ENCODE results near the gene PINK1.
"Not testable (repeated sequence)": the region's sequence is repeated elsewhere in the genome, so short reads cannot be mapped to it uniquely, and the experiment has no call there.

The PINK1 gene

DNA sequence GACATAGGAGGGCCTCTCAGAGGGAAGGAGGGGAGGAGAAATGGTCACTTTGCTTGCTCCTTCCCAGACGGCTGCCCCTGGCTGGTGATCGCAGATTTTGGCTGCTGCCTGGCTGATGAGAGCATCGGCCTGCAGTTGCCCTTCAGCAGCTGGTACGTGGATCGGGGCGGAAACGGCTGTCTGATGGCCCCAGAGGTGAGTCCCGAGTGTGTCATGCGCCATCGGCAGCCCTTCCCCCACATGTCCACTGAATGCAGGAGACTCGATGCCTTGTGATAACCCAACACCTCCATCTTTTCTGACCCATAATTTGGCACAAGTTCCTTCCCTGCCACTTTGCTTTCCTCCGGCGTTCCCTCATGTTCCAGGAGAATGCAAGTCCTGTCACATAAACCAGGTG is 15.2 kb downstream of the PINK1 start:
- DNase-seq: no peak

- no peak for DNase-seq
Measured at GRCh38 chr1:20648946-20649345, 15.7 kb downstream of the PINK1 start.

GRCh38 chr1:20652300-20652699 is 19.0 kb downstream of the PINK1 start:
- DNase-seq: no peak

DNA sequence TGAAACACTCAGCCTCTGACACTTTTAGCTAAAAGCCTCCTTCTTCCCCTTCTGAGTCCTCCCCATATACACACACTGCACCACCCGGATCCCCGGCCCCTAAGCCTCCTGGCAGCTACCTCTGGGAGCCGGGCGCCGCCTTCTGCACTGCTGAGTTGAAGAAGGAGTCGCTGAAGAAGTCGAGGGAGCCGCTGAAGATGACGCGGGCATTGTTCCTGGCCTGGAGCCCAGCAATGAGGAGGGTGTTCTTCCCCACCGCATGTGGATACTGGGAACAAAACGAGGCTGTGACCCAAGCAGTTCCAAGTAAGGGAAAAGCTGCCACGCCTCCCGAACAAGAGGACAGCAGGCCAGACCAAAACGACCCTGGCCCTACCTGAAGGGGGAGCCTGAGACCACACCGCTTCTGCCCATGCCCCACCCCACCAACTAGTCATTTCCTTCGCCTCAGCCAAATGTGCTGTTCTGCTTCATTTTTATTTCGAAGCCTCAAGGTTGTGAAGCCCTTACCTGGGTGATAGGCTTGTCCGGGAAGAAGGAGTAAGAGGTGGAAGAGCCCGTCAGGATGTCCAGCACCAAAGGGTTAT is 20.9 kb downstream of the PINK1 start:
- DNase-seq: no peak

- no peak for DNase-seq
Measured at GRCh38 chr1:20657024-20657423, 23.8 kb downstream of the PINK1 start.

DNA sequence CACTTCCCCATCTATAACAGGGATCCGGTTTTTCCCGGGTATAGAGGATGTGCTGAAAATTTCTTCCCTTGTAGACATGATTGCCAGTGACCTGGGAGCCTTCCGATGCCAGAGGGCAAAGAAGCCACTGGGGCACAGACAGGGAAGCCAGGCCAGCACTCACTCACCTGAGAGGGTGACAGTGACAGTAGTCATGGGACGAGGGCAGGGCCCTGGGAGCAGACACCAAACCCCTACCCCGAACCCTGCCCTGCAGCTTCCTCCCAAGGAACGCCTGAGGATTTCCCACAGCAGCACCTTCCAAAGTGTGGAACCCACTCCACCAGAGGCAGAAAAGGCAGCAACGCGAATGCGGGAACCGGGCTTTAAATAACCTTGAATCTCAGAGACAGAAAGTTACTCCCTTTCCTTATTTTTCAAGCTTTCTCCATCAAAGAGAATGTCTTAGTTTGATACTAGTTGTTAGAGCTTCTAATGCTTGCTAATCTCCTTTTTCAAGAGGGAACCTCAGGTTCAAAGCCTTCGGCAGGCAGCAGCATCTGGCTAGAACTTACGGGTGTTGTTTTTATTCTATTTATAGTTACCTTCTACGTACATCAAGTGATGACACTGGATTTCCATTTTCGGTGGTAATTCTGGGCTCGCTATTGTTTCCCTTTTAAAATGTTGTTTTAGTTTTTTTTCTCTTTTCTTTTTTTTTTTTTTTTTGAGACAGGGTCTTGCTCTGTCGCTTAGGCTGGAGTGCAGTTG is 25.1 kb downstream of the PINK1 start:
- no peak for DNase-seq

DNA sequence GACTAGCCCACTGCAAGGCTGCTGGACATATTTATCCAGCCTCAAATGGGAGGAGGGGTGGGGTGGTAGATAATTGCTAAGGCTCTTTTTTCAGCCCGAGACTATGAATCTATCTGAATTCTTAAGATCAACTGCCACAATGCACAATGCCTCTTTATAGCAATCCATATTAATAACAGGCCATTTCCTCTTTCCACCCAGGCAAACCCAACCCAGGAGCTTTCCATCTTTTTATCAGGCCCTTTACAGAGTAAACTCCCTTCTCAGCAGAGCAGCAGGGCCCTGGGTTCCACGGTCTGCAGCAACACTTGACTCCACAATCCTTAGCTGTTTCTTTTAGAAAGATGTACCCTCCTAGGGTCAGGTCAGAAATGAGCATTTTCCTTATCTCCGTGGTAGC is 27.1 kb downstream of the PINK1 start:
- no peak for DNase-seq

- DNase-seq: peak; percentile 13
Measured at GRCh38 chr1:20660847-20661206, 27.6 kb downstream of the PINK1 start.

DNA sequence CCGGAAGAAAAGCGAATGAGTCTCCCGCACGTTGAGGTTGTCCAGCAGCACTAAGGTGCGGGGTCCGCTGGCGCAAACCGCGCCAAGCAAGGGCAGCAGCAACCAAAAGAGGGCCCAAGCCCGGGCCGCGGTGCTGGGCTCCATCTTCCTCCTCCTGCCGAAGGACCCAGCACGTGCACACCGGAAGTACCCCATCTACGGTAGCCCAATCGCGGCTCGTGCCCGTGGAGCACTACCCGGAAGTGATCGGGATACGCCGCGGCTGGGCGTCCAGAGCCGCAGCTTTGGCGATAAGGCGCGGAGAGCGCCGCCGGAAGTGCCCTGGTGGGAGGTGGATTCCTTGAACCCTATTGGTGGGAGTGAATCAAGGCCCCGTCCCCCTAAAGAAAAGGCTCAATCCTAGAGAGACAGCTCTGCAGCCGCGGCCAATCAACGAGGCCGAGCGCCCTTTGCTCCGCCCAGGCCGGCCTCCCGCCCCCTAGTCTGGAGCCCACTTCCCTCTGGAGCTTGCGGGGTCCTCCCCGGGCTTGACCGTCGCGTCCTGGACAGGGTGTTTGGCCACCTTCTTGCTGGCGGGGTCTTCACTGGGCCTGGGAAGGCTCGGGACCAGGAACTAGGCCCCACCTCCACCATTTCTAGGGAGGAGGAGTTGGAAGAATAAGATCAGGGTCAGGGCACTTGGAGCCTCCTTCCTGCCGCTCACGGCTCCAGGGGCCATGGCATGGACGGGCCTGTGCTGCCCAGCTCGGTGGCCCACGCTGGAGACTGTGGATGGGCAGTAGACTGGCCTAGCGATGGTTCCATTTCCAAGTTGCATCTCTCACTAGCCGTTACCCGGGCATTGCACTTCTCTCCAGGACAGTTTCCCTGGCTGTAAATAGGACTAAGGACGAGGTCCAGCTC is 28.2 kb downstream of the PINK1 start, which contains the start of gene DDOST:
DDOST (minus strand) TSS at position 163 of the 903 bp plus-strand sequence; CDS start at position 144, 19 bp downstream.
- DNase-seq: peak; percentile 99

- DNase-seq: no peak
Measured at GRCh38 chr1:20662110-20662475, 28.8 kb downstream of the PINK1 start.

DNA sequence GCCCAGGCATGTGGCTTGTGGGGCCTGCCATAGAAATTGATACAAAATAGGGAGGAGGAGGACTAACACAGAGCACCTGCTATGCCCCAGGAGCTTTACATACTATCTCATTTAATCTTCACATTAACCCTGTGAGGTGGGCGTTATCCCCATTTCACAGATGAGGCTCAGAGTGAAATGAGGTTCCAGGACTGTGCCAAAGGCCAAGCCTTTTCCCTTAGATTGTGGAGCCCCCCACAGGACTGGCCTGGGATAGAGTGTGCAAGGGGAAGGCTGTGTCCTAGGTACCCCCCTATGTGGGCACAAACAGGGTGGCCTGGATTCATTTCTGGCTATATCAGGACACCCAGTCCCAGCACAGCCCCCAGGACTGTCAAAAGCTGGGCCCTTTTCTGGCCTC is 30.1 kb downstream of the PINK1 start:
- no peak for DNase-seq

DNA sequence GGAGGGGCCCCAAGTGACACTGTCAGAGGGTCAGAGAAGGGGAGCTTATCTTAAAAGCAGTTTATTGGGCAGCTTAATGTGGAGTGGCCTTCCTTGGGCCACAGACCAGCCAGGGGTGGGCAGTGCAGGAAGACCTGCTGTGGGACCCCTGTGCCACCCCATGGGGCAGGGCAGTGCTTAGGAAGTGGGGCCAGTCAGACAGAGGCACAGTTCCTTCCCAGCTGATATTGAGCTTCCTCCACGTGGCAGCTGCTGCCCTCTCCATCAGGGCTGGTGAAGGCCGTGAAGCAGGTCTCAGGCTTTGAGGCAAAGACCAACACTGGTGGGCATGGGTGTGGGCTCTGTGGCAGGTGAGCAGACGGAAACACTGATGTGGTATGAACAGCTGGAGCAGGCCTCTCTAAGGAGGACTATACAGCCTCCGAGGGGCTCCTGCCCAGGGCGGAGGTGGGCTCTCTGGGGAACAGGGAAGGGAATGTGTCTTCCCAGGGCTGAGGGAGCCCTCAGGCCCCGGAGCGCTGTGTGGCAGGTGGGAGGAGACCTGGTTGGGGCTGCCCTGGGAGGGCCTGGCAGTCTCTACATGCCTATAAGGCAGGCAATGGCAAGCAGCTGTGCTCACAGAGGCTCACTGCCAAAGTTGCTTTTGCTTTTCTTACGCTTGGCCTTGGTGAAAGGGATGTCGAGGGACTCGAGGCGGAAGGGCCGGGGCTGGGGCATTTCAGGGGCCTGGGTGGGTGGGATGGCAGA is 30.9 kb downstream of the PINK1 start:
- DNase-seq: no peak

GRCh38 chr1:20665726-20666125 is 32.5 kb downstream of the PINK1 start:
- DNase-seq: peak; percentile 21

GRCh38 chr1:20666146-20666545 is 32.9 kb downstream of the PINK1 start:
- no peak for DNase-seq

GRCh38 chr1:20666804-20667203 is 33.5 kb downstream of the PINK1 start:
- DNase-seq: peak; percentile 27

DNA sequence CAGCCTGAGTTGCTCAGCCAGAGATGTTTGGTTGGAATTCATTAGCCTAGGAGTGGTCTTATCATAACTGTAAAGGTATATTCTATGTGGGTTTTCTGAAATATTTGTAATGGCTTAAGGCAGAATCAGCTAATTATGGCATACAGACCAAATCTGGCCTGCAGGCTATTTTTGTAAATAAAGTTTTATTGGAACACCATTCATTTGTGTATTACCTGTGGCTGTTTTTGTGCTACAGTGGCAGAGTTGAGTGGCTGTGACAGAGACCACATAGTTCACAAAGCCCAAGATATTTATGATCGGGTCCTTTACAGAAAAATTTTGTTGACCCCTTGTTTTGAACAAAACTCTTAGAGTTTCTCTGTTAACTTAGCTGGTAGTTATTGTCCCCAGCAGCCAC is 35.3 kb downstream of the PINK1 start:
- no peak for DNase-seq

DNA sequence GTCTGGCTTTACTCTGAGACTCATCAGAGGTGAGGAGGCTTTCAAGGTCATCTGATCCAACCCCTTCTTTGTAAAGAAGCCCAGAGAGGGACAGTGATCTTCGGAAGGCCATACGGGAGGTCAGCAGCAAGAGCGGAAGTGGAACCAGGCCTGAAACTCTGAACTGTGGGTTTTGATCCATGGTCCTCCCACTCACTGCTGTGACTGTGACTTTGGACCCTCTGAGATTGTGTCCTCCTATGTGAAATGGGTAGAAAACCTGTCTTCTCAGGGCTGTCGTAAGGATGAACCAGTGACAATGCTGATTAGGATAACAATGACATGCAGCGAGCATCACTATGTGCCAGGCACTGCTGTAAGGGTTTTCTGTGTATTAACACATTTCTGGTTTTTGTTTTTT is 37.7 kb downstream of the PINK1 start:
- no peak for DNase-seq

DNA sequence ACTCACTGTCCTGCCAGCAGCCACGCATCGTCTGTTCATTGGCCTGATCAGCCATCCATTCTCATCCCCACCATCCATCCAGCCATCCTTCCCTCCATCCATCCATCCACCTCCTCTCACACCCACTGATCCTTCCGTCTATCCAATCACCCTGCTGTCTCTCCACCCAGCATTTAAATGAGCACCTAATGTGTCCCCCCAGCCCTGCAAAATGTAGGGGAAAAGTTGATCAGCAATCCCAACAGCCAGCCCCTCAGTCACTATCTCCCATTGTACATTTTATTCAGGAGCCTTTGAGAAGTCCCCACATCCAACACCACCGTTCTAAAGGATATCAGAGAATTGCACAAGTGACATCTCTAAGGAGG is 39.0 kb downstream of the PINK1 start:
- no peak for DNase-seq

DNA sequence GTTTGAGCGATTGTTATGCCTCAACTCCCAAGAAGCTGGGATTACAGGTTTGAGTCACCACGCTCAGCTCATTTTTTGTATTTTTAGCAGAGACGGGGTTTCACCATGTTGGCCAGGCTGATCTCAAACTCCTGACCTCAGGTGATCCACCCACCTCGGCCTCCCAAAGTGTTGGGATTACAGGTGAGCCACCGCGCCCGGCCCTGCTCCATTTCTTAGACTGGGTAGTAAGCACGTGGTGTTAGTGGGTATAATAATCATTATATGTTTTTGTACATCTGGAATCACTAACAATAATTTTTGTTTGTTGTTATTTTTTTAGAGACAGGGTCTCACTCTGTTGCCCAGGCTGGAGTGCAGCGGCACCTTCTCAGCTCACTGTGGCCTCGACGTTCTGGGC is 40.4 kb downstream of the PINK1 start:
- not testable (repeated sequence) for DNase-seq

DNA sequence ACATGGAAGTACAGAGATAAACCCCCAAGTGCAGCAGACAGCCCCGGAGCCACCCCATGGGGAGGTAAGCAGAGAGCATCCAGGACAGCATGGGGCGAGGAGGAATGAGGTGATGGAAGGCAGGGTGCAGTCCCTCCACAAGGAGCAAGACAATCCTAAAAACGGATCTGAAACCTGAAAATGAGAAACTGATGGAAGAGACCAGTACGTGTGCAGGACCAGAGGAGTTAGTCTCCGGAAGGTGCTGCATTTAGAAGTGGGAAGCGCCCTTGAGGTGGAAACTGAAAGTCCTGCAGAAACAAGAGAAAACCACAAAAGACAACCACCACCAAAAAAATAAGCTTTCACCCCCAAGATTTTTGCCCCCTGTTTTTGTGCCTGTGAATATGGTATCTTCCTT is 45.3 kb downstream of the PINK1 start:
- DNase-seq: peak; percentile 51

DNA sequence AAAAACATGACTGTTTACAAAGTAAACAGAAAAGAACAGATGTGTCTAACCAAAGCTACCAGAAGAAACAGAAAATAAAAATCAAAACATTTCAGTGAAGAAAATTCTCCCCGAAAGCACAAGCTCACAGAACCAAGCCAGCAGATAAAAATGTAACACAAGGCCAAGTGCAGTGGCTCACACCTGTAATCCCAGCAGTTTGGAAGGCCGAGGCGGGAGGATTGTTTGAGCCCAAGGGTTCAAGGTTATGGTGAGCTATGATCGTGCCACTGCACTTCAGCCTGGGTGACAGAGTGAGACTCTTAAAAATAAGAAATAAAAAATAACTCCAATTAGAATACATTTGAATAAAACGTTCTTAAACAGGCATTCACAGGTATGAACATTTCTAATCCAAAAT is 47.0 kb downstream of the PINK1 start:
- DNase-seq: no peak

DNA sequence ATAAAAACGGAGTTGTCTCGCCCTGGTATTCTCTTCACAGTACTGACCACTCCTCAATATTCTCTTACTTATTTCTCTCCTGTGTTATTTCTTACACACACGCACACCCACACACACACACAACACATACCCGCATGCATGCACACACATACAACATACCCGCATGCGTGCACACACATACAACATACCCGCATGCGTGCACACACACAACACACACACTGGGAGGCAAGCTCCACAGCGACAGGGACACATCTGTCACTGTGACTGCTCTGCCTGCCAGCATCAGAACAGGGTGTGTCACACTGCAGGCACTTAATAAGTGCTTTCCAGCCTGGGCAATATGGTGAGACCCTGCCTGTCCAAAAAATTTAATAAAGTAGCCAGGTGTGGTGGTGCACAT is 48.7 kb downstream of the PINK1 start:
- DNase-seq: no peak

- no peak for DNase-seq
Measured at GRCh38 chr1:20682571-20683236, 49.4 kb downstream of the PINK1 start.
